HL-60/S4 treated with phorbol 12-myristate 13-acetate at 8.2 ng/mL for 4 days and 3 days (cell line): Measurements from ENCODE around the gene CARM1.

Experiments used
- in situ Hi-C: fragments of 300-500 bp; cut with MboI; formaldehyde crosslinking; loops from 2 replicates; pipeline ENCODE4 v1.15.0; 2022; ENCODE audit warnings: low sequenced_read_pairs

The CARM1 gene

DNA sequence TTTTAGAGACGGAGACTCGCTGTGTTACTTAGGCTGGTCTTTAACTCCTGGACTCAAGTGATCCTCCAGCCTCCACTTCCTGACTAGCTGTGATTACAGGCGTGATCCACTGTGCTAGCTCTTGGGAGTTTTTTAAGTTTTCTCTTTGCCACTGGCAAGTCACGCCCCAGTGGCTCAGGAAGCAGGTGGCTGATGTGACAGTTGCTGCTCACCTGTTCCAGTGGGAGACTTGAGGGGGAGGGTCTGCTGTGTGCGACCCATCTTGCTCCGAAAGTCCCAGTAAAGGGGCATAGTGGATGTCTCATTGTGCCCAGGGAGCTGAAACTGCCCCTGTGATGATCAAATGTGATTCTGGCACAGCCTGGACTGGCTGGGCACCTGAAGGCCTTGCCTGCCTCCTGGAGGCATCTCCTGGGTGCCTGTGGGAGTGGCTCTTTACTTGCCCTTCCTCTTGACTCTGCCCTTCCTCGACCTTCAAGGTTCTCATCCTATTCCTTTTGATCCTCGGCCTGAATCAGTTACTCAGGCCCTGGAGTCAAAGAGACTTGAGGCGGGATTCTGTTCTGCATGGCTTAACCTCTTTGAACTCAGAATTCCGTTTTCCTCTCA is 97.3 kb downstream of the CARM1 start:
- in situ Hi-C loops: no loop called here

DNA sequence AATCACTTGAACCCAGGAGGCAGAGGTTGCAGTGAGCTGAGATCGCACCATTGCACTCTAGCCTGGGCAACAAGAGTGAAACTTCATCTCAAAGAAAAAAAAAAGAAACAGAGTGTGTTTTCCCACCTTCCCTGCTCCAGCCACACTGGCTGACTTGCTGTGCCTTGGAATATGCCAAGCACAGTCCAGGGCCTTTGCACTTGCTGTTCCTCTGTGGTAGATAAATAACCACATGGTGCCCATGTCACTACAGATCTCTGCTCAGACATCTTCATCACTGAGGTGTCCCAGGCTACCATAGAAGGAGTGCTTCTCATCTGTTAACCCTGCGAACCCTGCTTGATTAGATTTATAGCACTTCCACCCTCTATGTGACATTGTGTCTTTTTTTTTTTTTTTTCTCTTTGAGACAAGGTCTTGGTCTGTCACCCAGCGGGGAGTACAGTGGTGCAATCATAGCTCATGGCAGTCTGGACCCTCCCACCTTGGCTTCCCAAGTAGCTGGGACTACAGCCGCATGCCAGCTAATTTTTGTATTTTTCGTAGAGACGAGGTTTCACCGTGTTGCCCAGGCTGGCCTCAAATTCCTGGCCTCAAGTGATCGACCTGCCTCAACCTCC is 99.9 kb downstream of the CARM1 start:
- in situ Hi-C loops: no loop called here
